Smooth muscle cell (in vitro differentiated cells): Measurements from ENCODE around the gene RRP36. TPM values are rescaled to one million over a fixed set of nuclear protein-coding genes. Genes with fewer than 3 reads are reported as not detected.

ENCODE experiments used
- DNase-seq: peaks from one replicate; lab custom pipeline; 2025; ENCODE audit not compliant: unreplicated experiment; lab: John Stamatoyannopoulos, UW
- H2AFZ ChIP-seq: fragments of 200-600 bp; sonication (generic); 2 replicates; pipeline ENCODE4 v1.6.0; 2016; ENCODE audit warnings: antibody characterized with exemption, low read depth, mild to moderate bottlenecking
- H3F3A ChIP-seq: fragments of 200-600 bp; sonication (generic); 2 replicates; pipeline ENCODE4 v1.6.0; 2017; ENCODE audit warnings: antibody characterized with exemption, low read depth
- H3K27ac ChIP-seq: fragments of 200-600 bp; sonication (generic); 2 replicates; pipeline ENCODE4 v1.5.1; 2016; ENCODE audit warnings: low read depth, mild to moderate bottlenecking
- H3K27me3 ChIP-seq: fragments of 200-600 bp; sonication (generic); 2 replicates; pipeline ENCODE4 v1.6.1; 2016; ENCODE audit warnings: low read depth, mild to moderate bottlenecking
- H3K36me3 ChIP-seq: fragments of 200-600 bp; sonication (generic); 2 replicates; pipeline ENCODE4 v1.5.1; 2016; ENCODE audit warnings: low read depth
- H3K4me1 ChIP-seq: fragments of 200-600 bp; sonication (generic); 2 replicates; pipeline ENCODE4 v1.5.1; 2016; ENCODE audit warnings: low read depth
- H3K4me2 ChIP-seq: fragments of 200-600 bp; sonication (generic); 2 replicates; pipeline ENCODE4 v1.6.0; 2016; ENCODE audit warnings: mild to moderate bottlenecking
- H3K4me3 ChIP-seq: fragments of 200-600 bp; sonication (generic); 2 replicates; pipeline ENCODE4 v1.5.1; 2016; ENCODE audit warnings: mild to moderate bottlenecking
- H3K79me2 ChIP-seq: fragments of 200-600 bp; sonication (generic); 2 replicates; pipeline ENCODE4 v1.6.0; 2016; ENCODE audit warnings: low read depth, mild to moderate bottlenecking
- H3K9ac ChIP-seq: fragments of 200-600 bp; sonication (generic); 2 replicates; pipeline ENCODE4 v1.6.0; 2016; ENCODE audit warnings: low read depth
- H3K9me3 ChIP-seq: fragments of 200-600 bp; sonication (generic); replicated peaks from 2 replicates; pipeline ENCODE4 v1.5.1; 2016; ENCODE audit warnings: low read depth
- H4K20me1 ChIP-seq: fragments of 200-600 bp; sonication (generic); 2 replicates; pipeline ENCODE4 v1.6.0; 2016; ENCODE audit warnings: low read depth
- WGBS: methylation state at CpG from one replicate; pipeline ENCODE4 v1.1.7; 2016; ENCODE audit warnings: low lambda C conversion rate; 5-methylcytosine and 5-hydroxymethylcytosine counted together
- polyA plus RNA-seq: library from polyadenylated mRNA; unstranded; fragments of >200 nt; fragmentation: Nextera tagmentation; extraction: Ambion mirVana; gene quantifications from 2 replicates; pipeline ENCODE4 v1.2.1, GENCODE V29; 2016
- total RNA-seq: library from RNA; depleted of rRNA; stranded (reverse); fragments of >200 nt; gene quantifications from 2 replicates; pipeline ENCODE4 v1.2.3, GENCODE V29; 2014
- TF ChIP-seq, protein P1 (sequence below): fragments of 200-600 bp; sonication (generic); IDR thresholded peaks from 2 replicates; pipeline ENCODE4 v1.5.1; 2017; ENCODE audit warnings: borderline replicate concordance, mild to moderate bottlenecking, antibody characterized with exemption; ENCODE audit not compliant: insufficient read depth, poor library complexity, severe bottlenecking

RRP36 gene
- total and polyA plus RNA-seq, 2 experiments from 2014 or later = 64.8 to 72.7 TPM

DNA sequence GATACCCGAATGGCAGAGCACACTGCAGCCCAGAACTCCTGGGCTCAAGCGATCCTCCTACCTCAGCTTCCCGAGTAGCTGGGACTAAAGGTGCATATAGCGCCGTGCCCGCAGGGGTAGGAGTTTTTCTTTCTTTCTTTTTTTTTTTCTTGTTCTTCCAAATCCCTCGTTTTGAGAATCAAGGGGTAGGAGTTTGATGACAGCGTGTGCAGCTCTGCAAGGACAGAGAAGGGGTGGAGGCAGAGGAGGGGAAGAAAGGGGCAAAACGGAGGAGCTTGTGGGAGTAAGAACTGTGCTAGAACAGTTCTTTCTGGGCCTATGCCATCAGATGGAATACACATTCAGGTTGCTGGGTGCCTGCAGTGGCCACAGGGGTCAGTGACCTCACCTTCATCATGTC is 15.3 kb downstream of the RRP36 start:
- no peaks in the 10 kb centered on the region for H3K9me3 ChIP-seq
- no peaks in the 10 kb centered on the region for H3K27me3 ChIP-seq
- H3K4me1 ChIP-seq = no peaks in the 10 kb centered on the region
- H3F3A ChIP-seq = peaks cover 20% of the 10 kb centered on the region
- TF ChIP-seq, protein P1, sequence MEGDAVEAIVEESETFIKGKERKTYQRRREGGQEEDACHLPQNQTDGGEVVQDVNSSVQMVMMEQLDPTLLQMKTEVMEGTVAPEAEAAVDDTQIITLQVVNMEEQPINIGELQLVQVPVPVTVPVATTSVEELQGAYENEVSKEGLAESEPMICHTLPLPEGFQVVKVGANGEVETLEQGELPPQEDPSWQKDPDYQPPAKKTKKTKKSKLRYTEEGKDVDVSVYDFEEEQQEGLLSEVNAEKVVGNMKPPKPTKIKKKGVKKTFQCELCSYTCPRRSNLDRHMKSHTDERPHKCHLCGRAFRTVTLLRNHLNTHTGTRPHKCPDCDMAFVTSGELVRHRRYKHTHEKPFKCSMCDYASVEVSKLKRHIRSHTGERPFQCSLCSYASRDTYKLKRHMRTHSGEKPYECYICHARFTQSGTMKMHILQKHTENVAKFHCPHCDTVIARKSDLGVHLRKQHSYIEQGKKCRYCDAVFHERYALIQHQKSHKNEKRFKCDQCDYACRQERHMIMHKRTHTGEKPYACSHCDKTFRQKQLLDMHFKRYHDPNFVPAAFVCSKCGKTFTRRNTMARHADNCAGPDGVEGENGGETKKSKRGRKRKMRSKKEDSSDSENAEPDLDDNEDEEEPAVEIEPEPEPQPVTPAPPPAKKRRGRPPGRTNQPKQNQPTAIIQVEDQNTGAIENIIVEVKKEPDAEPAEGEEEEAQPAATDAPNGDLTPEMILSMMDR = no peak
- H2AFZ ChIP-seq = no peak overlapping the region
- peaks cover 23% of the 10 kb centered on the region for H4K20me1 ChIP-seq
- 95% methylated on average over 9 of the region's 9 CpGs for WGBS
- no peak overlapping the region for H3K27ac ChIP-seq
- no peak for DNase-seq
- no peak overlapping the region for H3K4me3 ChIP-seq
- no peaks in the 10 kb centered on the region for H3K36me3 ChIP-seq
- H3K4me2 ChIP-seq = no peak overlapping the region
- H3K9ac ChIP-seq = no peak overlapping the region
- no peaks in the 10 kb centered on the region for H3K79me2 ChIP-seq

DNA sequence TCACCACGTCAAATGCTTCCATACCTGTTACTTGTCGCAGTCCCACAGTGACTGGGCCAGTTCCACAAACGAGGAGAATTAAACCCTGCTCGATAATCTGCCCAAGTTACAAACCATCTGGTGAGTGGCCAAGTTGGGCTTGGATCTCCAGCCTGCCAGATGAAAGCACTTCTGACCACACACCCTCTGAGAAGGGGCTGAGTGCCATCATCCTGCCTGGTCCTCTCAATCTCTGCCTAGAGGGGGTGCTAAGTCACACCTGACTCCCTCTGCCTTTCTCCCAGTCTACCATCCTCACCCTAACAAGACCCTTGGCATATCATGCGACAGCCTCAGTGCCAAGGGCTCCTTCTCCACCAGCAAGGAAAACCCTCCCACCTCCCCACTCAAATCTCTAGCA is 15.8 kb downstream of the RRP36 start:
- H2AFZ ChIP-seq = no peak overlapping the region
- H3K4me3 ChIP-seq = no peak overlapping the region
- no peaks in the 10 kb centered on the region for H3K4me1 ChIP-seq
- no peaks in the 10 kb centered on the region for H3K9me3 ChIP-seq
- H3K4me2 ChIP-seq = no peak overlapping the region
- no peak overlapping the region for H3K9ac ChIP-seq
- H3F3A ChIP-seq = peaks cover 18% of the 10 kb centered on the region
- H3K36me3 ChIP-seq = no peaks in the 10 kb centered on the region
- H4K20me1 ChIP-seq = peaks cover 20% of the 10 kb centered on the region
- 95% methylated on average over 5 of the region's 5 CpGs for WGBS
- H3K79me2 ChIP-seq = no peaks in the 10 kb centered on the region
- TF ChIP-seq, protein P1 = no peak
- DNase-seq = no peak
- H3K27me3 ChIP-seq = no peaks in the 10 kb centered on the region
- no peak overlapping the region for H3K27ac ChIP-seq

DNA sequence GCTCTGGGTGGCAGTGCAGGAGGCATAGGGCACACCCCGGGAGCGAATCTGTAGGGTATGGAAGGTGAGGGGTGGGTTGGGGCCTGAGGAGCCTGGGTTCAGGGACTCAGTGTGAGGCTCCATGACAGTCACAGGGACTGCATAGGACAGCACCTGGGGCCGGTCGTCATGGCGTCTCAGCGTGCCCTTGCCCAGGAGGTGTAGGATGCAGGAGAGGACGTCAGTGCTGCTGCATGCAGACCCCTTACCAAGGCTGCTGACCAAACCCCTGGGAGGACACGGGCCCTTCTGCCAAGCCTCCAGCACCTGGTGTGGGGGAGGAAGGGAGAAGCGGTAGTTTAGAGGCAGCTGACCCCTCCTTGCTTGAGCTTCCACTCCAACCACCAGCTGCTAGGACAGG is 16.3 kb downstream of the RRP36 start:
- Histone ChIP-seq H3K4me3 (no peak overlapping the region), H3F3A (peaks cover 14% of the 10 kb centered on the region), H3K4me2 (no peak overlapping the region), H3K9me3 (no peaks in the 10 kb centered on the region), H3K27ac (no peak overlapping the region), H3K36me3 (no peaks in the 10 kb centered on the region), H2AFZ (no peak overlapping the region), H4K20me1 (peaks cover 15% of the 10 kb centered on the region), H3K4me1 (no peaks in the 10 kb centered on the region), H3K79me2 (no peaks in the 10 kb centered on the region), H3K9ac (no peak overlapping the region), H3K27me3 (no peaks in the 10 kb centered on the region)
- 97% methylated on average over 9 of the region's 9 CpGs for WGBS
- DNase-seq = no peak
- TF ChIP-seq, protein P1 = no peak

DNA sequence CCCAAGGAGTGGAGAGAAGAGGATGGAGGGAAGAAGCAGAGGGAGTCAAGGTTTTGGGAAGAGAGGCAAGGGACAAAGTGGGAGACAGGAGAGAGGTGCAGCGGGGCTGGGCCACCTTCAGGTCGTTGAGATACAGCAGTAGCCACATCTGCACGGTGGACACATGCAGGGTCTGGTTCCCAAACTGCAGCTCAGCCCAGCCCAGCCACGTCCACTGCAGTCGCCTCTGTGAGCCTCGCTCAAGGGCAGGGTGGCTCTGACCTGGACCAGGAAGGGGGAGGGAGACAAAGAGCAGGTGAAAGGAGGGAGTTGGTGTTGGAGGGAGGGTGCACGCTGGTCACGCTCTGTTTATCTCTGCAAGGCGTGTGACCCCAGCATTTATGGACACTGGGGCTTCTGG is 17.3 kb downstream of the RRP36 start:
- Histone ChIP-seq H3K4me1 (no peaks in the 10 kb centered on the region), H3K27ac (no peak overlapping the region), H4K20me1 (peaks cover 14% of the 10 kb centered on the region), H3F3A (peaks cover 14% of the 10 kb centered on the region), H3K9ac (no peak overlapping the region), H2AFZ (no peak overlapping the region), H3K79me2 (no peaks in the 10 kb centered on the region), H3K27me3 (no peaks in the 10 kb centered on the region), H3K36me3 (no peaks in the 10 kb centered on the region), H3K9me3 (no peaks in the 10 kb centered on the region), H3K4me2 (no peak overlapping the region), H3K4me3 (no peak overlapping the region)
- DNase-seq = no peak
- 90% methylated on average over 9 of the region's 9 CpGs for WGBS
- TF ChIP-seq, protein P1 = no peak
